PFSK-1 (cell line): ENCODE results near the gene GAD1.

Experiments used
- POLR2AphosphoS5 ChIP-seq: IDR thresholded peaks from 2 replicates; pipeline ENCODE4 v1.6.1; 2012; ENCODE audit warnings: low read depth, mild to moderate bottlenecking, control low read depth, low read length, moderate library complexity
- SIN3A ChIP-seq: IDR thresholded peaks from 2 replicates; pipeline ENCODE4 v1.6.1; 2012; ENCODE audit warnings: mild to moderate bottlenecking, low read length, moderate library complexity, borderline replicate concordance; ENCODE audit not compliant: insufficient read depth
- TF ChIP-seq, protein P1 (sequence below), 2 experiments: IDR thresholded peaks; 2 replicates each; pipeline versions ENCODE4 v1.6.1 to v1.8.0; 2011 to 2012; ENCODE audit warnings: low read depth in 2 of 2, low read length in 2 of 2, control low read depth in 1 of 2, inconsistent platforms in 1 of 2, mild to moderate bottlenecking in 1 of 2, moderate library complexity in 1 of 2; ENCODE audit not compliant: insufficient read depth in 1 of 2

DNA sequence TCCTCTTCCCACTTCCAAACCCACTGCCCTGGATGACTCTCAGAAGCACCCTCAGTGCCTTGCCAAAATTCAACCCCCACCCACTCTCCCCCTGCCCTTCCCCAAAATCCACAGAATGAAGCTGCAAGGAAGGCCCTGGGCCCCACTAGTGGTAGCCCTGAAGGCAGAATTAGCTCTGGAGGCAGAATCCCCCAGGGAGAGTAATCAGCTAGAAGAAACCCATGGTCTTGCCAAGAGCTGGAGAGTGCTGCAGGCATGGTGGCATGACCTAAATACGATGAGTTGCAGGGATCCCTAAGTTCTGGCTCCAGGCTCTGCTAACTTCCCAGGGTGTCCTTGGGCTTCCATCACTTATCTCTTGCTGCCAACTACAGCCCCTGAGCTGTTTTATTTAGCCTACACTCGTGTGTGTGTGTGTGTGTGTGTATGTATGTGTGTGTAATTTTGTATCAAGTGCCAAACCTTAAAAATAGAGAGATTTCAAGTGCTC, 7.9 kb downstream of the GAD1 start:
- TF ChIP-seq SIN3A (no peak), POLR2AphosphoS5 (no peak)
- TF ChIP-seq, protein P1, sequence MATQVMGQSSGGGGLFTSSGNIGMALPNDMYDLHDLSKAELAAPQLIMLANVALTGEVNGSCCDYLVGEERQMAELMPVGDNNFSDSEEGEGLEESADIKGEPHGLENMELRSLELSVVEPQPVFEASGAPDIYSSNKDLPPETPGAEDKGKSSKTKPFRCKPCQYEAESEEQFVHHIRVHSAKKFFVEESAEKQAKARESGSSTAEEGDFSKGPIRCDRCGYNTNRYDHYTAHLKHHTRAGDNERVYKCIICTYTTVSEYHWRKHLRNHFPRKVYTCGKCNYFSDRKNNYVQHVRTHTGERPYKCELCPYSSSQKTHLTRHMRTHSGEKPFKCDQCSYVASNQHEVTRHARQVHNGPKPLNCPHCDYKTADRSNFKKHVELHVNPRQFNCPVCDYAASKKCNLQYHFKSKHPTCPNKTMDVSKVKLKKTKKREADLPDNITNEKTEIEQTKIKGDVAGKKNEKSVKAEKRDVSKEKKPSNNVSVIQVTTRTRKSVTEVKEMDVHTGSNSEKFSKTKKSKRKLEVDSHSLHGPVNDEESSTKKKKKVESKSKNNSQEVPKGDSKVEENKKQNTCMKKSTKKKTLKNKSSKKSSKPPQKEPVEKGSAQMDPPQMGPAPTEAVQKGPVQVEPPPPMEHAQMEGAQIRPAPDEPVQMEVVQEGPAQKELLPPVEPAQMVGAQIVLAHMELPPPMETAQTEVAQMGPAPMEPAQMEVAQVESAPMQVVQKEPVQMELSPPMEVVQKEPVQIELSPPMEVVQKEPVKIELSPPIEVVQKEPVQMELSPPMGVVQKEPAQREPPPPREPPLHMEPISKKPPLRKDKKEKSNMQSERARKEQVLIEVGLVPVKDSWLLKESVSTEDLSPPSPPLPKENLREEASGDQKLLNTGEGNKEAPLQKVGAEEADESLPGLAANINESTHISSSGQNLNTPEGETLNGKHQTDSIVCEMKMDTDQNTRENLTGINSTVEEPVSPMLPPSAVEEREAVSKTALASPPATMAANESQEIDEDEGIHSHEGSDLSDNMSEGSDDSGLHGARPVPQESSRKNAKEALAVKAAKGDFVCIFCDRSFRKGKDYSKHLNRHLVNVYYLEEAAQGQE (IDR thresholded peaks at IDR 0.05; ENCODE audit: insufficient read depth in 1 of 2, low read depth in 2 of 2, low read length in 2 of 2): no peak
